Pulmonary artery endothelial cell (primary cell): ENCODE results near the gene NTNG1. TPM values are rescaled to one million over a fixed set of nuclear protein-coding genes. Genes with fewer than 3 reads are reported as not detected.

Experiments
- DNase-seq: peaks from one replicate; pipeline ENCODE4 v3.0.0-alpha.2; 2011; ENCODE audit warnings: low read depth, low spot score
- total RNA-seq: library from RNA; depleted of rRNA; stranded (reverse); fragments of >200 nt; gene quantifications from 2 replicates; pipeline ENCODE4 v1.2.3, GENCODE V29; 2014

The NTNG1 gene
- total RNA-seq, 1 donor from 2014 or later, result 0.20 TPM

GRCh38 chr1:107494061-107494460, 353.2 kb downstream of the NTNG1 start:
- DNase-seq, result no peak

- DNase-seq, result no peak
Observed at GRCh38 chr1:107496002-107496401, 355.2 kb downstream of the NTNG1 start.

- DNase-seq, result no peak
Observed at GRCh38 chr1:107499139-107499744, 358.4 kb downstream of the NTNG1 start.

- DNase-seq, result no peak
Observed at GRCh38 chr1:107501081-107501605, 360.3 kb downstream of the NTNG1 start.

- DNase-seq, result no peak
Observed at GRCh38 chr1:107510347-107510746, 369.5 kb downstream of the NTNG1 start.

- no peak for DNase-seq
Observed at GRCh38 chr1:107512836-107513235, 372.0 kb downstream of the NTNG1 start.

- DNase-seq, result no peak
Observed at GRCh38 chr1:107514841-107515240, 374.0 kb downstream of the NTNG1 start.

- DNase-seq, result no peak
Observed at GRCh38 chr1:107515702-107516101, 374.9 kb downstream of the NTNG1 start.

GRCh38 chr1:107523061-107523460, 382.2 kb downstream of the NTNG1 start:
- DNase-seq, result no peak

- DNase-seq, result no peak
Observed at GRCh38 chr1:107523736-107524135, 382.9 kb downstream of the NTNG1 start.

- DNase-seq, result no peak
Observed at GRCh38 chr1:107524301-107524700, 383.5 kb downstream of the NTNG1 start.

- no peak for DNase-seq
Observed at GRCh38 chr1:107525145-107525544, 384.3 kb downstream of the NTNG1 start.

GRCh38 chr1:107525961-107526360, 385.1 kb downstream of the NTNG1 start:
- no peak for DNase-seq

GRCh38 chr1:107526524-107527198, 385.8 kb downstream of the NTNG1 start:
- DNase-seq, result no peak

GRCh38 chr1:107529511-107530149, 388.8 kb downstream of the NTNG1 start:
- DNase-seq, result no peak

- DNase-seq, result no peak
Observed at GRCh38 chr1:107530543-107530942, 389.7 kb downstream of the NTNG1 start.

- no peak for DNase-seq
Observed at GRCh38 chr1:107531065-107531908, 390.4 kb downstream of the NTNG1 start.

- DNase-seq, result no peak
Observed at GRCh38 chr1:107532318-107532717, 391.5 kb downstream of the NTNG1 start.
